NCI-H1105 treated with DMSO at 0.1 percent for 48 hours (cell line): ENCODE data around the gene RREB1.

Experiments
- DNase-seq: peaks from one replicate; lab custom pipeline; 2025; lab: John Stamatoyannopoulos, UW

RREB1 gene

DNA sequence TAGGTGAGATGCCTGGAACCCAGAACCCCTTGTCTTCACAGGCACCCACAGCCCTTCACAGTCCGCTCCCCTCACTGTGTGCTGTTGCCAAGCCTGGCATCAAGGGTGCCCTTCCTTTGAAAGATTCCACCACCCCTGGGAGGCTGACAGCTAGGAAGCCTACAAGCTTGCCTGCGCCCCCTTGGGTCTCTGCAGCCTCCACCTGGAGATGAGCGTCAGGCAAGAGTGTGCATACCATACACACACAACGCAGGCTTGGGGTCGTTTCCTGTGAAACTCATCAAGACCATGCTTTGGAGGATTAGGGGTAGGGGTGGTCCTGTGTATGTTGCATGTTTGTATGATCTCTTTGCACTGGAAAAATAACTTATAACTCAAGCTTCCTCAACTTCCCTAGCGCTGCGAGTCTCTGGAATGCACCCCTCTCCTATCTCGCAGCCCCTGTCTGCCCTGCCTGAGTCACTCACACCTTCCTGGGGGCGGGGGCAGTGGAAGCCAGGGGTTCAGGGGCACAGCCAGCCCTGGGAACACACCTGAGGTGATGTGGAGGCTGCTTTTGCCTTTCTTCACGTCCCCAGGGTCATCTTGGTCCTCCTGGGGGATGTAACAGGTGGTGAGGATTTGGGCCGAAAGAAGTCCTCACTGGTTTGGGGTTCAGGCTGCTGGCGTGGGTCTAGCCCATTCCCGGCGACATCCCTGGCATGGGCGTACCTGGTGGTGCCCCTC lies 138.1 kb downstream of the RREB1 start:
- no peak for DNase-seq

DNA sequence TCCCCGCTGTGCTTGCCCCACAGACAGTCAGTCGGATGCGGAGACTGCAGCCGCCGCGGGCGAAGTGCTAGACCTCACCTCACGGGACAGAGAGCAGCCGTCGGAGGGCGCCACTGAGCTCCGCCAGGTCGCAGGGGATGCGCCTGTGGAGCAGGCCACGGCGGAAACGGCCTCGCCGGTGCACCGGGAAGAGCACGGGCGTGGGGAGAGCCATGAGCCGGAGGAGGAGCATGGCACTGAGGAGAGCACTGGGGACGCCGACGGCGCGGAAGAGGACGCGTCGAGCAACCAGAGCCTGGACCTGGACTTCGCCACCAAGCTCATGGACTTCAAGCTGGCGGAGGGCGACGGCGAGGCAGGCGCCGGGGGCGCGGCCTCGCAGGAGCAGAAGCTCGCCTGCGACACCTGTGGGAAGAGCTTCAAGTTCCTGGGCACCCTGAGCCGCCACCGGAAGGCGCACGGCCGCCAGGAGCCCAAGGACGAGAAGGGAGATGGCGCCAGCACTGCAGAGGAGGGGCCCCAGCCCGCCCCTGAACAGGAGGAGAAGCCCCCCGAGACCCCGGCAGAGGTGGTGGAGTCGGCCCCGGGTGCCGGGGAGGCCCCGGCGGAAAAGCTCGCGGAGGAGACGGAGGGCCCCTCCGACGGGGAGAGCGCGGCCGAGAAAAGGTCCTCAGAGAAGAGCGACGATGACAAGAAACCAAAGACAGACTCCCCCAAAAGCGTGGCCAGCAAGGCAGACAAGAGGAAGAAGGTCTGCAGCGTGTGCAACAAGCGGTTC lies 138.8 kb downstream of the RREB1 start:
- DNase-seq: no peak

DNA sequence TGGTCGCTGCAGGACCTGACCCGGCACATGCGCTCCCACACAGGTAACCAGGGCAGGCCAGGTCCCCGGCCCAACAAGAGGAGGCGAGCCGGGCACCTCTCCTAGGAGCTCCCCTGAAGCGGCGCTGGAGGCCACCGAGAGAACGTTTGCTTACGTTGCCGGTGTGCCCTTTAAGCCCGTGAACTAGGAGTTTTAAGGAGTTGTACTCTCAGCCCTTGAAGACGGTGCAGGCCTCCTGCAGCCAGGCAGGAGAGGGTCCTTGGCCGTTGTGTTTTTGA lies 139.4 kb downstream of the RREB1 start:
- no peak for DNase-seq

DNA sequence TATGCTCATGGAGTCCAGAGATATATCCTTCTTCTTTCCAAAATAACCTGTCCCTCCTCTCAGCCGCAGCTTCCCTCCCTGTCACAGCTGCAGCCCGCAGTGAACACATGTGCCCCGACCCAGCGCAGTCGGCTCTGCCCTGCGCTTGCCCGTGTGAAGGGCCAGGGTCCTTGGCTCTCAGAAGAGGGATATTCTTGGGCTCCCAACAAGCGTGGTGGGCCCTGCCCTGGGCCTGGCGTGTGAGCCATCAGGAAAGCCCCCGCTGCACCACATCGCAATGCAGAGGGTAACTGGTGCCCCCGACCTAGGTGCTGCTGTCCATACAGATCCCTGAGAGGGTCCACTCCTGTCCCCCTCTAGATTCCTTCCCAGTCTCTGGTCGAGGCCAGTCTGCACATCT lies 140.1 kb downstream of the RREB1 start:
- DNase-seq: no peak

GRCh38 chr6:7249391-7249790 lies 141.6 kb downstream of the RREB1 start:
- DNase-seq: no peak

DNA sequence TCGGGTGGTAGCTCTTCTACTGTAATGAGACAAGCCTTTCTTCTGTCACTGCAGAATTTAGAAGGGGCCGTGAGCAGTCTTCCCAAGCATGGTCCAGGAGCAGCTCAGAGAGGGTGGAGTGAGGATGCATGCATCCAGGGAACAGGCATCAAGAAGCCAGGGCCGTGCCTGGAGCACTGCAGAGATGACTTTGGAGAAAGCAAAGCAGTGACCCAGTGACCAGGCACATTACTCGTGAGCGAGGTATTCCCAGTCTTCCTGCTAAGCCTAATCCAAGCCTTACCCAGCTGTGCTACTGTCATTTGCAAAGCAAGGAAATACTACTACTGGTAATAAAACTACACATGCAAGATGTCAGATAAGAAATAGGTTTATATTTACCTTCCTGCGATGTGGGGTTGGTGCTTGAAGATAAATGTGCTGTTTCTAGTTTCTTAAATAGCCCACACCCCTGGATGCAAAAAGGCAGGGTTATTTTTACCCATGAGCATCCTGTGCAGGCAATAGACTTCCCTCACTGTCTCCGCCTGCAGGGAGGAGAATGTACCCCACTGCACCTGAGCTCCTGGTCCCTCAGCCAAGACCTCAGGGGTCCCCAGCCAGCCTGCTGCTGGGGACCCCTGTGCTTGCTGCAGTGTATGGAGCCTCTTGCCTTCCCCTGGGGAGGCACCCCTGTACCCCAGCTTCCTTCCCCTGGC lies 142.3 kb downstream of the RREB1 start:
- DNase-seq: no peak

GRCh38 chr6:7250812-7251211 lies 143.1 kb downstream of the RREB1 start:
- DNase-seq: no peak

DNA sequence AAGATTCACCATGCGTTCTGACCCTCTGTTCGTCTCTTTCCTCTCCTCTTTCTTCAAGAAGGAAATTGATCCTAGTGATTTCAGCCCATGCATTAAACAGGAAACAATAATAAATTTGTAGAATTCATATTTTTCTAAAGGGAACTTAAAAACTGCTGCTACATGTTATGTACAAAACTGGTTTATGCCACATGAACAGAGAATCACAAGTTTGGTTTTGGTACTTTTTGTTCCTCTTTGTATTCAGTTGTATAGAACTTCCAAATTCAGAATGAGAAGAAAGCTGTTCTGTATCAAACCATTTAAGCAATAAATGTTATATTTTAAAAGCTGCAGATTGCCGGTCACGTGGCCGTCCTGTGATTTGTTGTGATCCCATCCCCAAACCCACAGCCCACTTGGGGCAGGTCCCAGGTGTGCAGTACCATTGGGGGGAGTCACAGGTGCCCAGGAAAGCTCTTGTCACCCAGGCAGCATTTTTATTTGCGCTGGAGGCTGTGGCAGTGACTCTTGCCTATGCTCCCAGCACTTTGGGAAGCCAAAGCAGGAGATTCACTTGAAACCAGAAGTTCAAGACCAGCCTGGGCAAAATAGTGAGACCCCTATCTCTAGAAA lies 144.0 kb downstream of the RREB1 start:
- DNase-seq: no peak

DNA sequence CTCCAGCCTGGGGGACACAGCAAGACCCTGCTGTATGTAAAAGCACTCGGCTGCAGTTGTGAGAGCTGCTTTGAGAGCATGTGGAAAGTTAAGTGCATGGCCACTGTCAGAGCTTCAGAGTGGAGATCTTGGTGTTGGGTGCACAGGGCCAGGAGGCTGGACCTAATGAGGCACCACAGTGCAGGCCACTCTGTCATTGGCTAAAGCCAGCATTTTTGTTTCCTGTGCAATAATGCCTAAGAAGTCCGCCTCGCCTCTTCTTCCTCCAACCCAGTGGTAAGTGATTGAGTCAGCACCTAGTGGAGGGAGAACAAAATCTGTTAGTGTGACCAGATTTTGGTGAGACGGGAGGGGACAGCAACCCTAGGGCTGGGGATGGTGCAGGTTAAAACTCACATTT lies 144.6 kb downstream of the RREB1 start:
- DNase-seq: no peak

DNA sequence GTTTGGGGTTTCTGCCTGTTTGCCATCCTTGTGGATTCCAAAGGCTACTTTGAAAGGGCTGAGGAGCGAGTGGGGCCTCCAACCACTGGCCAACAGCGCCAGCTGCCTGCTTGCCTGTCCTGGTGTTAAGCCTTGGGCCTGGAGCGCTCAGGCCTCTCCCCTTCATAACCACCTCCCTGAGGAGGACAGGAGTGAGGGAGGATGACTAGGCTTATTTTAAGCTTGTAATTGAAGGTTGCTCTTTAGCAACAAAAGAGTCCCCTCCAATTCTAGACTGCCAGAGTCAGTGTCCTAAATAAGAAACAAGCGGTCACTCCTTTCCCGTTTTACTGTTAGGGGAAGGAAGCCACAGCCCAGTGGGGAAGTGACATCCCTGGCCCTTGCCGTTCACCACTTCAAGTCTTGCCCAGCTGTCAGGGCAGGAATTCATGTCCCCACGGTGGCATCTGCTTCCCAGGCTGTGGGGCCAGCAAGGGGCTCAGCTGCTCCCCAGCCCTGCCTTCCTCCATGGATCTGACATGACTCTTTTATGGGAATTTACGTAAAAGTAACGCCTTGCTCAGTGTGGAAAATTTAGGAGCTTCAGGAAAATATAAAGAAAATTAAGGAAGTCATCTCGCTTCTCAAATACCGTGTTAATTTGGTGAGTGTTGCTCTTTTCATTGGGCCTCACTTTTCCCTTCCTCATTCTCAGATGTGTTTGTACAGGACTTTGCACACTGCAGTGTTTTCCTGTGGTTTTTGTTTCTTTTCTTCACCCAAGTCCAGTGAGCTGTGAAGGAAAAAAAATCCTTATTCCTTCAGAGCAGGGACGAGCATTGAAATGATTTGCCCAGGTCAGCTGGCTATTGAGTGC lies 147.4 kb downstream of the RREB1 start:
- DNase-seq: no peak

DNA sequence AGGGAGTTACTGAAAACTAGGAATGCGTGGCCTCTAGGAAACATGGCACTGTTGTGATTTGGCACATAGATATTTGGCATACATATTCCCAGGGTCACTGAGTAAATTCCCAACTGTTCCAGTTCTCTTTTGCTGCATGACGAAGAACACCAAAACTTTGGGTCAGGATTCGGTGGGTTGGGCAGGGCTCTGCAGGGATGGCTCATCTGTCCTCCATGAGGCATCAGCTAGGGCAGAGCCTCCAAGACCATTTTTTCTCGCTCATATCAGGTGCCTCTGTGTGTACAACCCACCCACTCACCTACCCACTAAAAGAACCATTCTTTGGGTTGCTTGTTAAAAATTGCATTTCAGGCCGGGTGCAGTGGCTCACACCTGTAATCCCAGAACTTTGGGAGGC lies 148.2 kb downstream of the RREB1 start:
- no peak for DNase-seq

- DNase-seq: no peak
Measured at GRCh38 chr6:7256785-7257184, 149.0 kb downstream of the RREB1 start.

DNA sequence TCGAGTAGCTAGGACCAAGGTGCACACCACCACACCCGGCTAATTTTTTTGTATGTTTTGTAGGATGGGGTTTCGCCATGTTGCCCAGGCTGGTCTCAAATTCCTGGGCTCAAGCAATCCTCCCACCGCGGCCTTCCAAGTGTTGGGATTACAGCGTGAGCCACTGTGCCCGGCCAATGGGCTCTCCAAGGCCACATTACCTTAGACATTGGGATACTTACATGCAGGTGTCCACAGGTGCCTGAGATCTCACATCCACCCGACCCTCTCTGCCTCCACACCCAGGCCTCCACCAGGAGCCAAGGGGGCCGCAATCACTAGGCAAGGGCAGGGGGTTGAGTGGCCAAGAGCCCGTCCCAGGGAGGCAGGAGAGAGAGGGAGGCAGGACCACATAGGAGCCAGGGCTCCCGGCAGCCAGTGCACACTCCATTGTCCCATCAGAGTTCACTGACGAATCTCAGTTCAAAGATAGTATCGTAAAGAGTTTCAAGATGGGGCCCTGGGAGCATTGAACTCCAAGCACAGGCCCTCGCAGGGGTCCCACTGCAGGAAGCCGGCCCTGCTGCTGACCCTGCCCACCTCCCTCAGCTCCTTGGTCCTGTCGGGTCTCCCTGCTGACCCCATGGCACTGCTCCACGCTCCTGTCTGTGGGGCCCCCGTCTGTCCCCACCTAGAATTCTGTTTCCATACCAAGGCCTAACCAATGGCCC lies 149.9 kb downstream of the RREB1 start:
- no peak for DNase-seq

- no peak for DNase-seq
Measured at GRCh38 chr6:7258231-7258763, 150.5 kb downstream of the RREB1 start.

- no peak for DNase-seq
Measured at GRCh38 chr6:7260291-7261031, 152.7 kb downstream of the RREB1 start.

- DNase-seq: peak; percentile 78
Measured at GRCh38 chr6:7261032-7261841, 153.5 kb downstream of the RREB1 start.

DNA sequence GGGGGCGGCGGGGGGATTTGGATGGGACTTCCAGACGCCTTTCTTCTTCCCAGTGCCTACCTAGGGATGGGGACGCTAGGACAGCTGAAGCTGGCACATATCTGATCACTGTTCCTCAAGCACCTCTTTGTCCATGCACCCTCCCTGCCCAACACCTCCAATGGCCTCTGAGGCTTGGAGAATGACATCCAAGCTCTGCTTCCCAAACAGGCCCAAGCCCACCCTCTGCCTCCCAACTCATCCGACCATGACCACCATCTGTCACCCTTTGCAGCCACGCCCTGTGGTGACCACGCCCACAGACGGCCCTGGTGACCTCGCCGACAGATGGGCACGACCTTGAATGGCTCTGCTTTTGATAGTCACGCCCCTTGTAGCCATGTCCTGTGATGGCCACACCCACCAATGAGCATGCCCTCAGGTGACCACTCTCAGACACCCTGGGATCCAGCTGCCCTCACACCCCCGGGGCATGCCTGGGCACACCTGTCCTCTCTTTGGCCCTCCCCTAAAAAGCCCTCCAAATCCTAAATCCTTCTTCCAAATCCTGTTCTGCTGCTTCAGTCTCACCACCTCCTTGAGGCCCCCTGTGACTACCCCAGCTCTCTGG lies 154.2 kb downstream of the RREB1 start:
- peak; percentile 65 for DNase-seq

DNA sequence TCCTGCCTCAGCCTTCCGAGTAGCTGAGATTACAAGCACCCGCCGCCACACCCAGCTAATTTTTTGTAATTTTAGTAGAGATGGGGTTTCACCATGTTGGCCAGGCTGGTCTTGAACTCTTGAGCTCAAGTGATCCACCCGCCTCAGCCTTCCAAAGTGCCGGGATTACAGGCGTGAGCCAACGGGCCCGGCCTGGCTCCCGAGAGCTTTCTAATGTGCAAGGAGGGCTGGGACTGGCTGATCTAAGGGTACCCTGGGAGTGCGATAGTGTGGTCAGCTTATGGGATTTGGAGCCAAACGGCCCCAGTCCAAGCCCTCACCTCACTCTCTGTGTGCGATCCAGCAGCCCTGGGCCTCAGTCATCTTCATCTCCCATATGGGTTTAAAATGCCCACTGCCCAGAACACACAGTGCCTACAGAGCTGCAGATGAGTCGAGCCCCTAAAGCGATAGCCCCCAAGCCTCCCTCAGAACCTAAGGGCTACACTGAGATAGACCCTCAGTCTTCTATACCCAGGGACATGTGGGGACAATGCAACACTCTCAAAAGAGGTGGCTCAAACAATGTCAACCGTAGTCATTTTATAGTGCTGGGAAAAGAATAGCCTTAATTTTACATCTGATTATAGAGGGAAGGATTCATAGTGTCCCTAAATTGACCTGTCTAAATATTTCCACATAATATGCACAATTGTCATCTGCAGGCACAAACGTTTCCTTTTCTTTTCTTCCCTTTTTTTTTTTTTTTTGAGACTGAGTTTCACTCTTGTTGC lies 155.2 kb downstream of the RREB1 start:
- no peak for DNase-seq
